ENCODE measurements around the gene MBD5. TPM values are rescaled to one million over a fixed set of nuclear protein-coding genes. Genes with fewer than 3 reads are reported as not detected.

The MBD5 gene
- polyA plus RNA-seq, 1 of the 3 experiments (the other 2 are of a cell fraction), result 7.4 TPM

DNA sequence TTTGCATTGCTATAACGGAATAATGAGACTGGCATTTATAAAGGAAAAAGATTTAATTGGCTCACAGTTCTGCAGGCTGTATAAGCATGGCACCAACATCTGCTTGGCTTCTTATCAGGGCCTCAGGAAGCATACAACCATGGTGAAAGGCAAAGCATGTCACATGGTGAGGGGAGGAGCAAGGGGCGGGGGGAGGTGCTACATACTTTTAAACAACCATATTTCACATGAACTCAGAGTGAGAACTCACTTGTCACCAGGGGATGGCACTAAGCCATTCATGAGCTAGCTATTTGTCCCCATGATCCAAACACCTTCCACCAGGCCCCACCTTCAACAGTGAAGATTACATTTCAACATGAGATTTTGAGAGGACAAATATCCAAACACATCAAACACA lies 188.7 kb downstream of the MBD5 start:
- Histone ChIP-seq H3K4me3 (ENCODE audit: low read depth in 2 of 2, low read length in 1 of 2) (no peak overlapping the region), H3K27ac (ENCODE audit: low read depth in 2 of 2, low read length in 1 of 2) (no peak overlapping the region), H4K20me1 (ENCODE audit: insufficient read depth) (no peaks in the 10 kb centered on the region), H3K9me3 (no peaks in the 10 kb centered on the region), H3K9me2 (no peaks in the 10 kb centered on the region; the same call in 1 of the 2 replicates), H3K9ac (no peak overlapping the region), H2AFZ (ENCODE audit: low read depth) (no peak overlapping the region), H3K4me1 (ENCODE audit: control insufficient read depth in 1 of 2, insufficient read depth in 2 of 2, low read depth in 1 of 2, low read length in 1 of 2) (no peaks in the 10 kb centered on the region), H3K36me3 (replicated peaks in 1 of 2; ENCODE audit: control insufficient read depth in 1 of 2, insufficient read depth in 2 of 2, low read length in 1 of 2) (peaks cover 0 to under 1% of the 10 kb centered on the region in 2 experiments), H3F3A (replicated peaks; ENCODE audit: insufficient read depth) (peaks cover 5% of the 10 kb centered on the region), H3K4me2 (no peak overlapping the region), H3K79me2 (ENCODE audit: insufficient read depth) (no peaks in the 10 kb centered on the region), H3K27me3 (ENCODE audit: insufficient read depth) (no peaks in the 10 kb centered on the region)
- ChIA-PET CTCF (interaction anchor here (0.7 kb wide), 1 partner anchor 299 kb away, joined by 3 read pairs; no protein-coding TSS in a partner anchor), POLR2A (no interaction called here)
- no peak for DNase-seq
- 92% methylated on average over 2 of the region's 2 CpGs for WGBS (ENCODE audit: low lambda C conversion rate)
- TF ChIP-seq CHD2 (IDR thresholded peaks at IDR 0.05; ENCODE audit: low read length, partially characterized antibody) (no peak), SIN3A (IDR thresholded peaks at IDR 0.05; ENCODE audit: borderline replicate concordance, low read depth, low read length) (no peak), EP300 (IDR thresholded peaks at IDR 0.05; ENCODE audit: borderline replicate concordance in 1 of 2, low read depth in 1 of 2, low read length in 1 of 2) (no peak), EZH2phosphoT487 (IDR thresholded peaks at IDR 0.05; ENCODE audit: borderline replicate concordance, low read depth) (no peak)
- TF ChIP-seq, protein P1, sequence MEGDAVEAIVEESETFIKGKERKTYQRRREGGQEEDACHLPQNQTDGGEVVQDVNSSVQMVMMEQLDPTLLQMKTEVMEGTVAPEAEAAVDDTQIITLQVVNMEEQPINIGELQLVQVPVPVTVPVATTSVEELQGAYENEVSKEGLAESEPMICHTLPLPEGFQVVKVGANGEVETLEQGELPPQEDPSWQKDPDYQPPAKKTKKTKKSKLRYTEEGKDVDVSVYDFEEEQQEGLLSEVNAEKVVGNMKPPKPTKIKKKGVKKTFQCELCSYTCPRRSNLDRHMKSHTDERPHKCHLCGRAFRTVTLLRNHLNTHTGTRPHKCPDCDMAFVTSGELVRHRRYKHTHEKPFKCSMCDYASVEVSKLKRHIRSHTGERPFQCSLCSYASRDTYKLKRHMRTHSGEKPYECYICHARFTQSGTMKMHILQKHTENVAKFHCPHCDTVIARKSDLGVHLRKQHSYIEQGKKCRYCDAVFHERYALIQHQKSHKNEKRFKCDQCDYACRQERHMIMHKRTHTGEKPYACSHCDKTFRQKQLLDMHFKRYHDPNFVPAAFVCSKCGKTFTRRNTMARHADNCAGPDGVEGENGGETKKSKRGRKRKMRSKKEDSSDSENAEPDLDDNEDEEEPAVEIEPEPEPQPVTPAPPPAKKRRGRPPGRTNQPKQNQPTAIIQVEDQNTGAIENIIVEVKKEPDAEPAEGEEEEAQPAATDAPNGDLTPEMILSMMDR (IDR thresholded peaks at IDR 0.05), result no peak

DNA sequence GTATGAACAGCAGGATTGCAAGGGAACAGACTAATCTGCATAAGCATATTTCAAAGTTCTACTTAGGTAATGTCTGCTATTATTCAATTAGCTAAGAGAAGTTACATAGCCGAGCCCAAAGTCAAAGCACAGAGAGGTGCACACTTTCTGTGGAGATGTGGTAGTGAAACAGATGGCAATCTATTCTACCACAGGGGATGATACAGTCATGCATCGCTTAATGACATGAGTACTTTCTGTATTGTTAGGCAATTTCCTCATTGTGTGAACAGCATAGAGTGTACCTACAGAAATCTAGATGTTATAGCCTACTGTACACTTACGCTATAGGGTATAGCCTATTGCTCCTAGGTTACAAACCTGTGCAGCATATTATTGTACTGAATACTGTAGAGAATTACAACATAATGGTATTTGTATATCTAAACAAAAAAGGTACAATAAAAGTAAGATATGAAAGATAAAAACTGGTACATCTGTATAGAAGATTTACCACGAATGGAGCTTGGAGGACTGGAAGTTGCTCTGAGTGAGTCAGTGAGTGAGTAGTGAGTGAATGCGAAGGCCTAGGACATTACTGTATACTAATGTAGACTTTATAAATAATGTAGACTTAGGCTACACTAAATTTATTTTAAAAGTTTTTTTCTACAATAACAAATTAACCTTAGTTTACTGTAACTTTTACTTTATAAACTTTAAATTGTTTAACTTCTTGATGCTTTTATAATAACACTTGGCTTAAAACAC lies 197.6 kb downstream of the MBD5 start:
- POLR2A ChIA-PET, result no interaction called here
- Histone ChIP-seq H3K9me3 (no peaks in the 10 kb centered on the region; the same call in 1 of the 2 replicates), H3K4me3 (ENCODE audit: low read depth in 2 of 2, low read length in 1 of 2) (no peak overlapping the region), H3K27me3 (ENCODE audit: insufficient read depth) (no peaks in the 10 kb centered on the region), H3K36me3 (replicated peaks in 1 of 2; ENCODE audit: control insufficient read depth in 1 of 2, insufficient read depth in 2 of 2, low read length in 1 of 2) (no peaks in the 10 kb centered on the region), H3K4me2 (no peak overlapping the region), H3K9me2 (no peaks in the 10 kb centered on the region; the same call in 1 of the 2 replicates), H2AFZ (ENCODE audit: low read depth) (no peak overlapping the region), H3K79me2 (ENCODE audit: insufficient read depth) (no peaks in the 10 kb centered on the region), H3F3A (replicated peaks; ENCODE audit: insufficient read depth) (no peaks in the 10 kb centered on the region), H4K20me1 (ENCODE audit: insufficient read depth) (no peaks in the 10 kb centered on the region), H3K27ac (ENCODE audit: low read depth in 2 of 2, low read length in 1 of 2) (no peak overlapping the region), H3K4me1 (ENCODE audit: control insufficient read depth in 1 of 2, insufficient read depth in 2 of 2, low read depth in 1 of 2, low read length in 1 of 2) (no peaks in the 10 kb centered on the region), H3K9ac (no peak overlapping the region)
- DNase-seq, result no peak
- CTCF ChIA-PET, result no interaction called here
- 93% methylated on average over 5 of the region's 5 CpGs for WGBS (ENCODE audit: low lambda C conversion rate)
- TF ChIP-seq YY1 (IDR thresholded peaks at IDR 0.05; ENCODE audit: low read depth) (no peak), FOSL2 (IDR thresholded peaks at IDR 0.05; ENCODE audit: borderline replicate concordance, low read depth) (no peak), GABPA (IDR thresholded peaks at IDR 0.05; ENCODE audit: low read depth) (no peak), EZH2phosphoT487 (IDR thresholded peaks at IDR 0.05; ENCODE audit: borderline replicate concordance, low read depth) (no peak), MEF2A (IDR thresholded peaks at IDR 0.05; ENCODE audit: borderline replicate concordance, low read depth) (no peak)
- TF ChIP-seq, protein P2, sequence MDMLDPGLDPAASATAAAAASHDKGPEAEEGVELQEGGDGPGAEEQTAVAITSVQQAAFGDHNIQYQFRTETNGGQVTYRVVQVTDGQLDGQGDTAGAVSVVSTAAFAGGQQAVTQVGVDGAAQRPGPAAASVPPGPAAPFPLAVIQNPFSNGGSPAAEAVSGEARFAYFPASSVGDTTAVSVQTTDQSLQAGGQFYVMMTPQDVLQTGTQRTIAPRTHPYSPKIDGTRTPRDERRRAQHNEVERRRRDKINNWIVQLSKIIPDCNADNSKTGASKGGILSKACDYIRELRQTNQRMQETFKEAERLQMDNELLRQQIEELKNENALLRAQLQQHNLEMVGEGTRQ (IDR thresholded peaks at IDR 0.05; ENCODE audit: borderline replicate concordance, low read depth, low read length), result no peak
- TF ChIP-seq, protein P3, sequence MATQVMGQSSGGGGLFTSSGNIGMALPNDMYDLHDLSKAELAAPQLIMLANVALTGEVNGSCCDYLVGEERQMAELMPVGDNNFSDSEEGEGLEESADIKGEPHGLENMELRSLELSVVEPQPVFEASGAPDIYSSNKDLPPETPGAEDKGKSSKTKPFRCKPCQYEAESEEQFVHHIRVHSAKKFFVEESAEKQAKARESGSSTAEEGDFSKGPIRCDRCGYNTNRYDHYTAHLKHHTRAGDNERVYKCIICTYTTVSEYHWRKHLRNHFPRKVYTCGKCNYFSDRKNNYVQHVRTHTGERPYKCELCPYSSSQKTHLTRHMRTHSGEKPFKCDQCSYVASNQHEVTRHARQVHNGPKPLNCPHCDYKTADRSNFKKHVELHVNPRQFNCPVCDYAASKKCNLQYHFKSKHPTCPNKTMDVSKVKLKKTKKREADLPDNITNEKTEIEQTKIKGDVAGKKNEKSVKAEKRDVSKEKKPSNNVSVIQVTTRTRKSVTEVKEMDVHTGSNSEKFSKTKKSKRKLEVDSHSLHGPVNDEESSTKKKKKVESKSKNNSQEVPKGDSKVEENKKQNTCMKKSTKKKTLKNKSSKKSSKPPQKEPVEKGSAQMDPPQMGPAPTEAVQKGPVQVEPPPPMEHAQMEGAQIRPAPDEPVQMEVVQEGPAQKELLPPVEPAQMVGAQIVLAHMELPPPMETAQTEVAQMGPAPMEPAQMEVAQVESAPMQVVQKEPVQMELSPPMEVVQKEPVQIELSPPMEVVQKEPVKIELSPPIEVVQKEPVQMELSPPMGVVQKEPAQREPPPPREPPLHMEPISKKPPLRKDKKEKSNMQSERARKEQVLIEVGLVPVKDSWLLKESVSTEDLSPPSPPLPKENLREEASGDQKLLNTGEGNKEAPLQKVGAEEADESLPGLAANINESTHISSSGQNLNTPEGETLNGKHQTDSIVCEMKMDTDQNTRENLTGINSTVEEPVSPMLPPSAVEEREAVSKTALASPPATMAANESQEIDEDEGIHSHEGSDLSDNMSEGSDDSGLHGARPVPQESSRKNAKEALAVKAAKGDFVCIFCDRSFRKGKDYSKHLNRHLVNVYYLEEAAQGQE (IDR thresholded peaks at IDR 0.05; ENCODE audit: low read depth, low read length), result no peak
- TF ChIP-seq, protein P4, sequence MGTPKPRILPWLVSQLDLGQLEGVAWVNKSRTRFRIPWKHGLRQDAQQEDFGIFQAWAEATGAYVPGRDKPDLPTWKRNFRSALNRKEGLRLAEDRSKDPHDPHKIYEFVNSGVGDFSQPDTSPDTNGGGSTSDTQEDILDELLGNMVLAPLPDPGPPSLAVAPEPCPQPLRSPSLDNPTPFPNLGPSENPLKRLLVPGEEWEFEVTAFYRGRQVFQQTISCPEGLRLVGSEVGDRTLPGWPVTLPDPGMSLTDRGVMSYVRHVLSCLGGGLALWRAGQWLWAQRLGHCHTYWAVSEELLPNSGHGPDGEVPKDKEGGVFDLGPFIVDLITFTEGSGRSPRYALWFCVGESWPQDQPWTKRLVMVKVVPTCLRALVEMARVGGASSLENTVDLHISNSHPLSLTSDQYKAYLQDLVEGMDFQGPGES (IDR thresholded peaks at IDR 0.05; ENCODE audit: low read depth, low read length), result no peak
- TF ChIP-seq, protein P5, sequence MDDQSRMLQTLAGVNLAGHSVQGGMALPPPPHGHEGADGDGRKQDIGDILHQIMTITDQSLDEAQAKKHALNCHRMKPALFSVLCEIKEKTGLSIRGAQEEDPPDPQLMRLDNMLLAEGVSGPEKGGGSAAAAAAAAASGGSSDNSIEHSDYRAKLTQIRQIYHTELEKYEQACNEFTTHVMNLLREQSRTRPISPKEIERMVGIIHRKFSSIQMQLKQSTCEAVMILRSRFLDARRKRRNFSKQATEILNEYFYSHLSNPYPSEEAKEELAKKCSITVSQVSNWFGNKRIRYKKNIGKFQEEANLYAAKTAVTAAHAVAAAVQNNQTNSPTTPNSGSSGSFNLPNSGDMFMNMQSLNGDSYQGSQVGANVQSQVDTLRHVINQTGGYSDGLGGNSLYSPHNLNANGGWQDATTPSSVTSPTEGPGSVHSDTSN (IDR thresholded peaks at IDR 0.05), result no peak

Data from SK-N-SH (cell line).